H1 (cell line): ENCODE results near the gene CDH12. TPM values are rescaled to one million over a fixed set of nuclear protein-coding genes. Genes with fewer than 3 reads are reported as not detected.

Experiments used
- CTCF ChIA-PET: fragments of 300-600 bp; sonication (Branson Sonifier 250); formaldehyde crosslinking; loops from one replicate; lab custom pipeline; 2021; ENCODE audit not compliant: partially characterized antibody; lab: Charles Lee
- POLR2A ChIA-PET: fragments of 300-600 bp; sonication (Branson Sonifier 250); formaldehyde crosslinking; loops from one replicate; lab custom pipeline; 2021; ENCODE audit warnings: inconsistent platforms; ENCODE audit not compliant: partially characterized antibody; lab: Charles Lee
- DNase-seq, 2 experiments: peaks; one replicate each; pipeline versions ENCODE4 v3.0.0 to v3.0.0-alpha.2; 2010 to 2022; ENCODE audit warnings: low spot score in 2 of 2, low read depth in 1 of 2, mixed read lengths in 1 of 2
- FAIRE-seq: peaks from 2 replicates; lab custom pipeline; 2011; peaks lifted over from hg19 to GRCh38; lab: Jason Lieb, UNC
- H2AFZ ChIP-seq: 2 replicates; pipeline ENCODE4 v1.8.1; 2012; ENCODE audit warnings: low read length, inconsistent platforms
- H2AK5ac ChIP-seq: 2 replicates; pipeline ENCODE4 v1.6.1; 2013; ENCODE audit warnings: low read depth, low read length
- H2BK120ac ChIP-seq: replicated peaks from 2 replicates; pipeline ENCODE3; 2013; ENCODE audit warnings: low read depth, low read length, inconsistent platforms
- H2BK12ac ChIP-seq: 2 replicates; pipeline ENCODE4 v1.6.1; 2013; ENCODE audit warnings: low read depth, low read length
- H2BK15ac ChIP-seq: 2 replicates; pipeline ENCODE4 v1.6.1; 2013; ENCODE audit warnings: low read length
- H2BK20ac ChIP-seq: 2 replicates; pipeline ENCODE4 v1.6.1; 2013; ENCODE audit warnings: low read length
- H2BK5ac ChIP-seq: 2 replicates; pipeline ENCODE4 v1.6.1; 2013; ENCODE audit warnings: low read depth, low read length
- H3K14ac ChIP-seq: 2 replicates; pipeline ENCODE4 v1.6.1; 2013; ENCODE audit warnings: inconsistent platforms; ENCODE audit not compliant: insufficient read length
- H3K18ac ChIP-seq: 2 replicates; pipeline ENCODE4 v1.6.1; 2013; ENCODE audit warnings: low read length; ENCODE audit errors: extremely low read depth
- H3K23ac ChIP-seq: 2 replicates; pipeline ENCODE4 v1.6.1; 2013; ENCODE audit warnings: inconsistent platforms; ENCODE audit not compliant: insufficient read length
- H3K23me2 ChIP-seq: 2 replicates; pipeline ENCODE4 v1.6.1; 2013; ENCODE audit warnings: low read depth, low read length
- H3K27ac ChIP-seq: 2 replicates; pipeline ENCODE4 v1.6.1; 2011; ENCODE audit warnings: low read depth, low read length, inconsistent platforms
- H3K27me3 ChIP-seq, 4 experiments: replicated peaks in 1 of 4; 1 replicate in 1 of 4; 2 replicates in 3 of 4; pipeline versions ENCODE4 v1.6.1 to v1.8.1; 2011 to 2013; ENCODE audit warnings: low read length in 3 of 4, mild to moderate bottlenecking in 3 of 4, inconsistent platforms in 2 of 4, mixed read lengths in 2 of 4, moderate library complexity in 1 of 4; ENCODE audit not compliant: control insufficient read depth in 3 of 4, insufficient read depth in 3 of 4; ENCODE audit errors: extremely low read depth in 1 of 4
- H3K36me3 ChIP-seq, 4 experiments: 2 replicates each; pipeline versions ENCODE4 v1.6.1 to v1.8.1; 2011 to 2013; ENCODE audit warnings: mild to moderate bottlenecking in 4 of 4, low read length in 3 of 4, moderate library complexity in 2 of 4, control low read depth in 1 of 4, inconsistent platforms in 1 of 4; ENCODE audit not compliant: insufficient read depth in 4 of 4, control insufficient read depth in 2 of 4
- H3K4ac ChIP-seq: replicated peaks from 2 replicates; pipeline ENCODE3; 2013; ENCODE audit warnings: low read length, low read depth, mixed read lengths, inconsistent platforms; ENCODE audit not compliant: insufficient read length
- H3K4me1 ChIP-seq, 4 experiments: replicated peaks in 1 of 4; 1 replicate in 1 of 4; 2 replicates in 3 of 4; pipeline versions ENCODE4 v1.6.1 to v1.8.1; 2011 to 2013; ENCODE audit warnings: low read length in 3 of 4, inconsistent platforms in 2 of 4, mixed read lengths in 1 of 4; ENCODE audit not compliant: insufficient read depth in 4 of 4, control insufficient read depth in 3 of 4
- H3K4me2 ChIP-seq, 2 experiments: 2 replicates each; pipeline versions ENCODE4 v1.6.1 to v1.8.1; 2011 to 2013; ENCODE audit warnings: low read depth in 2 of 2, low read length in 2 of 2, control low read depth in 1 of 2, inconsistent platforms in 1 of 2, mild to moderate bottlenecking in 1 of 2; ENCODE audit not compliant: insufficient read depth in 1 of 2
- H3K4me3 ChIP-seq, 4 experiments: fragments of 200-600, 300-600 bp in 1 of 4; sonication (generic), shearing (Covaris generic), sonication (Bioruptor Twin) in 1 of 4; 2 replicates each; pipeline versions ENCODE4 v1.5.1 to v1.8.1; 2011 to 2016; ENCODE audit warnings: low read length in 4 of 4, low read depth in 3 of 4, control low read depth in 2 of 4, inconsistent platforms in 2 of 4, mild to moderate bottlenecking in 2 of 4, mixed read lengths in 1 of 4, moderate library complexity in 1 of 4; ENCODE audit not compliant: insufficient read depth in 2 of 4; ENCODE audit errors: extremely low read depth in 1 of 4
- H3K56ac ChIP-seq: replicated peaks from 2 replicates; pipeline ENCODE3; 2013; ENCODE audit warnings: low read depth, mild to moderate bottlenecking, mixed read lengths, low read length, inconsistent platforms; ENCODE audit not compliant: insufficient read length
- H3K79me1 ChIP-seq: 2 replicates; pipeline ENCODE4 v1.6.1; 2013; ENCODE audit warnings: low read depth, low read length, control low read depth
- H3K79me2 ChIP-seq, 2 experiments: 2 replicates each; pipeline versions ENCODE4 v1.6.1 to v1.8.1; 2012 to 2013; ENCODE audit warnings: low read length in 2 of 2, mild to moderate bottlenecking in 2 of 2, inconsistent platforms in 1 of 2; ENCODE audit not compliant: insufficient read depth in 2 of 2, control insufficient read depth in 1 of 2
- H3K9ac ChIP-seq, 4 experiments: replicated peaks in 1 of 4; 1 replicate in 1 of 4; 2 replicates in 3 of 4; pipeline versions ENCODE4 v1.6.1 to v1.8.1; 2011 to 2013; ENCODE audit warnings: low read depth in 3 of 4, low read length in 3 of 4, control low read depth in 2 of 4, mild to moderate bottlenecking in 2 of 4, moderate library complexity in 2 of 4, inconsistent platforms in 1 of 4; ENCODE audit errors: extremely low read depth in 1 of 4
- H3K9me3 ChIP-seq, 2 experiments: 2 replicates each; pipeline versions ENCODE4 v1.6.1 to v1.8.1; 2012 to 2013; ENCODE audit warnings: mild to moderate bottlenecking in 2 of 2, moderate library complexity in 2 of 2, control low read depth in 1 of 2, inconsistent platforms in 1 of 2, low read depth in 1 of 2, low read length in 1 of 2, mixed read lengths in 1 of 2; ENCODE audit not compliant: insufficient read depth in 2 of 2
- H4K20me1 ChIP-seq, 2 experiments: replicated peaks in 1 of 2; 2 replicates each; pipeline versions ENCODE3 to v1.8.1; 2011 to 2013; ENCODE audit warnings: inconsistent platforms in 2 of 2, low read length in 2 of 2, mild to moderate bottlenecking in 1 of 2; ENCODE audit not compliant: insufficient read depth in 2 of 2, control insufficient read depth in 1 of 2
- H4K5ac ChIP-seq: 2 replicates; pipeline ENCODE4 v1.6.1; 2013; ENCODE audit warnings: low read length, low read depth, mixed read lengths, inconsistent platforms; ENCODE audit not compliant: insufficient read length
- H4K8ac ChIP-seq: 2 replicates; pipeline ENCODE4 v1.8.0; 2013; ENCODE audit warnings: mild to moderate bottlenecking, moderate library complexity, low read length, inconsistent platforms; ENCODE audit not compliant: insufficient read depth; ENCODE audit errors: extremely low read depth
- H4K91ac ChIP-seq: replicated peaks from 2 replicates; pipeline ENCODE3; 2013; ENCODE audit warnings: low read length, mixed read lengths, inconsistent platforms; ENCODE audit not compliant: insufficient read length
- FOSL1 ChIP-seq: IDR thresholded peaks from 2 replicates; pipeline ENCODE4 v1.6.1; 2011; ENCODE audit warnings: mild to moderate bottlenecking, low read depth, low read length, moderate library complexity; ENCODE audit not compliant: insufficient read depth
- WGBS, 2 experiments: shearing (Covaris generic) in 1 of 2; methylation state at CpG; one replicate each; pipeline versions ENCODE4 v1.1.6 to v1.1.7; 2013 to 2015; ENCODE audit warnings: low lambda C conversion rate in 2 of 2, mixed read lengths in 2 of 2, inconsistent platforms in 1 of 2, low coverage in 1 of 2, missing lambda C conversion rate in 1 of 2; ENCODE audit not compliant: insufficient replicate concordance in 2 of 2, insufficient coverage in 1 of 2, insufficient read length in 1 of 2; ENCODE audit errors: extremely low coverage in 1 of 2, missing lambda C conversion rate in 1 of 2; 5-methylcytosine and 5-hydroxymethylcytosine counted together
- polyA plus RNA-seq, 7 experiments: library from polyadenylated mRNA; depleted of rRNA in 3 of 7; stranded (reverse) in 5 of 7; unstranded in 2 of 7; fragments of >200 nt in 5 of 7; fragments of 200-250 nt in 2 of 7; gene quantifications; 1 replicate in 5 of 7; 2 replicates in 1 of 7; 4 replicates in 1 of 7; pipeline versions ENCODE4 v1.2.1 to v1.2.3, GENCODE V29; 2011 to 2013; ENCODE audit warnings: missing spikeins in 2 of 7, mixed read lengths in 2 of 7
- total RNA-seq: library from RNA; stranded (reverse); fragmentation: NEBNext Ultra II Directional; extraction: Animal tissue kit (Norgen Biotek cat#: 25700); gene quantifications from 2 replicates; pipeline ENCODE4 v1.2.1, GENCODE V29; 2021

The CDH12 gene
- total and polyA plus RNA-seq, 2 of the 8 experiments (the other 6 are each of a cell fraction or from before 2014, with no cell fraction given) = 0.03 TPM; not detected in 1

GRCh38 chr5:22598796-22599195, 254.3 kb downstream of the CDH12 start:
- ChIA-PET CTCF (no interaction called here), POLR2A (no interaction called here)
- H3K9ac ChIP-seq = no peak overlapping the region
- H2BK120ac ChIP-seq = no peak overlapping the region
- no peak overlapping the region for H2BK12ac ChIP-seq
- no peaks in the 10 kb centered on the region for H3K4me1 ChIP-seq
- H4K5ac ChIP-seq = no peak overlapping the region
- no peak overlapping the region for H2AK5ac ChIP-seq
- no peak overlapping the region for H2BK20ac ChIP-seq
- H3K23ac ChIP-seq = no peak overlapping the region
- no peak overlapping the region for H3K4me2 ChIP-seq
- H2BK15ac ChIP-seq = no peak overlapping the region
- TF ChIP-seq FOSL1 = no peak
- no peaks in the 10 kb centered on the region for H3K36me3 ChIP-seq
- no peaks in the 10 kb centered on the region for H3K79me2 ChIP-seq
- no peak overlapping the region for H3K56ac ChIP-seq
- H4K91ac ChIP-seq = no peak overlapping the region
- DNase-seq = no peak
- no peak overlapping the region for H2BK5ac ChIP-seq
- no peak overlapping the region for H3K4me3 ChIP-seq
- H2AFZ ChIP-seq = no peak overlapping the region
- no peak overlapping the region for H3K27ac ChIP-seq
- no peaks in the 10 kb centered on the region for H3K79me1 ChIP-seq
- FAIRE-seq = peak; percentile 24
- H3K14ac ChIP-seq = no peak overlapping the region
- no peaks in the 10 kb centered on the region for H3K23me2 ChIP-seq
- no peak overlapping the region for H4K8ac ChIP-seq
- peaks cover 0 to 1% (median 0%) of the 10 kb centered on the region in 4 experiments; a peak in 1 of 7 replicates for H3K27me3 ChIP-seq
- WGBS, 2 experiments = 88% methylated on average over 2 of the region's 2 CpGs; no CpG with 5 or more reads in 1 of the 2 experiments
- no peaks in the 10 kb centered on the region for H4K20me1 ChIP-seq
- H3K18ac ChIP-seq = no peak overlapping the region
- H3K4ac ChIP-seq = no peak overlapping the region
- H3K9me3 ChIP-seq = no peaks in the 10 kb centered on the region
